Measurements from ENCODE around the gene LSM14A.
"Not testable (repeated sequence)": the region's sequence is repeated elsewhere in the genome, so short reads cannot be mapped to it uniquely, and the experiment has no call there.

The LSM14A gene

DNA sequence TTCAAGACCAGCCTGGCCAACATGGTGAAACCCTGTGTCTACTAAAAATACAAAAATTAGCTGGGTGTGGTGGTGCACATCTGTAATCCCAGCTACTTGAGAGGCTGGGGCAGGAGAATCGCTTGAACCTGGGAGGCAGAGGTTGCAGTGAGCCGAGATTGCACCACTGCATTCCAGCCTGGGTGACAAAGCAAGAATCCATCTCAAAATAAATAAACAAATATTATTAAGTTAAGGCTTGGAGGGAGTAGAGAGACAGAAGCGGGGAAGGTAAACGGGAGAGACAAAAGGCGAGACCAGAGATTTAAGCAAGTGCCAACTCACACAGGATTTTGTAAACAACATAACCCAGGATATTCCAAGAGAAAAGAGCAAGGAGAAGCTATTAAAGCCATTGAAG lies 12.8 kb upstream of the LSM14A start:
- DNase-seq = not testable (repeated sequence)

DNA sequence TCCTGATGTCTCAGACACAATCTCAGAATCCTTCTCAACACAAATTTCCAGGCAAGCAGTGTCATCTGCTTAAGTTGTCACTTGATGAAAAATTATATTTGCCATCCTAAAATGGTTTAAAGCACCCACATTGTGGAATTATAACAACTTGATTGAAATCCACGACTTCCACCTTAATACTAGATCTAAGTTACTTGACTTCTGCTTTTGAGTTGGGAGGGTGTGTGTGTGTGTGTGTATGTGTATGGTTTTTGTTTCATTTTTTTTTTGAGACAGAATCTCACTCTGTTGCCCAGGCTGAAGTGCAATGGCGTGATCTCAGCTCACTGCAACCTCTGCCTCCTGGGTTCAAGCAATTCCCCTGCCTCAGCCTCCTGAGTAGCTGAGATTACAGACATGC lies 10.4 kb upstream of the LSM14A start:
- DNase-seq = not testable (repeated sequence)

DNA sequence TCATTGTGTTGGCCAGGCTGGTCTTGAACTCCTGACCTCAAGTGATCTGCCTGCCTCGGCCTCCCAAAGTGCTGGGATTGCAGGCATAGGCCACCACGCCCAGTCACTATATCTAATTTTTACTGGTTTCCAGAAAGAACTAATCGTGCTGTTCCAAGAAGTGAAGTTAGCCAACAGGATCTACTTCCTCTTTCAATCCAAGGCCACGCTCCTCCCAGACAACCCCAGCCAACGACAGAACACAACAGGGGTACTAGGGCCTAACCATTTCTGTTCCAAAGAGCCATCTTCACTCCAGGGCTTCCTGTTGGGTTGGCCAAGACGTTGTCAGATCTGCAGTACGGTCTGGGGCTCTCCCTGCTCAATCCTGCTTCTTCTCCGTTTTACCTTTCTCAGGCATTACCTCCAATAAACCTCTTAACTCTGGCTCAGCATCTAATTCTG lies 7.0 kb upstream of the LSM14A start:
- DNase-seq = no peak

DNA sequence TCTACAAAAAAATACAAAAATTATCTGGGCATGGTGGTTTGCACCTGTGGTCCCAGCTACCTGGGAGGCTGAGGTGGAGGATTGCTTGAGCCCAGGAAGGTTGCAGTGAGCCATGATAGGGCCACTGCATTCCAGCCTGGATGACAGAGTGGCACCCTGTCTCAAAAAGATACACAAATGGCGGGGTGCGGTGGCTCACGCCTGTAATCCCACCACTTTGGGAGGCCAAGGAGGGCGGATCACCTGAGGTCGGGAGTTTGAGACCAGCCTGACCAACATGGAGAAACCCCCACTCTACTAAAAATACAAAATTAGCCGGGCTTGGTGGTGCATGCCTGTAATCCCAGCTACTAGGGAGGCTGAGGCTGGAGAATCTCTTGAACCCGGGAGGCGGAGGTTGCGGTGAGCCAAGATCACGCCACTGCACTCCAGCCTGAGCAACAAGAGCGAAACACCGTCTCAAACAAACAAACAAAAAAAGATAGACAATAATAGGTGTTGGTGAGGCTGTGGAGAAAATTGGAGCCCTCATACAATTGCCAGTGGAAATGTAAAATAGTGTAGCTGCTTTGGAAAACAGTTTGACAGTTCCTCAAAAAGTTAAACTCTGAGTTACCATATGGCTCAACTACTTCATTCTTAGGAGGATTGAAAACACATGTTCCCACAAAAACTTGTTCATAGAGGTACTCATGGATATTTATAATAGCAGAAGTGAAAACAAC lies 2.7 kb upstream of the LSM14A start:
- not testable (repeated sequence) for DNase-seq

DNA sequence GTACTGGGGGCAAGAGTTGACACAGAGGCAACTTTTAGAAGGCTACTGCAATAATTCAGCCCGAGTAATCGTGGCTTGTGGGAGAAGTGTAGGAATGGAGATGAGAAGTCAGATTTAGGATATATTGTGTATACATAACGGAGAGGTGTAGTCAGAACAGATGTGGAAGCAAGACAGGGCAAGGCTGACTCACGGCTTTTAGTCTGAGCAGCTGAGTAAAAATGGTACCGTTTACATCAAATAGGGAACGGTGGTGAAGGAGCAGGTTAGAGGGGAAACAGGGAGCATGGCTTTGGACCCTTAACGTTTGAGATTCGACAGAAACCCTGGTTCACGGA lies 796 bp upstream of the LSM14A start:
- DNase-seq = no peak

DNA sequence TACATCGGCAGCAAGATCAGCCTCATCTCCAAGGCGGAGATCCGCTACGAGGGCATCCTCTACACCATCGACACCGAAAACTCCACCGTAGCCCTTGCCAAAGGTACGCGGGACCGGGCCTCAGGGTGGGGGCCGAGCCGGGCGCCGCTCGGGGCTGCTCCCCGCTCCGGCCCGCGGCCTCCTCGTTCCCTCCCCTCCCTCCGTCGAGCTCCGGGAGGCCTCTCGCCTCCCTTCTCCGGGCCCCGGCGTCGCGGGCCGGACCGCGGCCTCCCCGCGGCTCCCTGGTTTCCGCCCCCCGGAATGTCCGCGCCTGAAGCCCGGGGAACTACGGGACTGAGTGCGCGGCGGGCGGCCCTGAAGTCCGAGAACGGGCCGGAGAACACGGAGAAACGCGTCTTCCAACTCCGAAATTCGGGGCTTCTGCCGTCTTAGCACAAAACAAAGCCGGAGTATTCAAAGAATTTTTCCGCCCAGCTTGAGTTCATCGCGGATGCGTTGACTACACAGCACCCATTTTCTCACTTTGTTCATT lies 423 bp downstream of the LSM14A start:
- DNase-seq = peak; percentile 76

DNA sequence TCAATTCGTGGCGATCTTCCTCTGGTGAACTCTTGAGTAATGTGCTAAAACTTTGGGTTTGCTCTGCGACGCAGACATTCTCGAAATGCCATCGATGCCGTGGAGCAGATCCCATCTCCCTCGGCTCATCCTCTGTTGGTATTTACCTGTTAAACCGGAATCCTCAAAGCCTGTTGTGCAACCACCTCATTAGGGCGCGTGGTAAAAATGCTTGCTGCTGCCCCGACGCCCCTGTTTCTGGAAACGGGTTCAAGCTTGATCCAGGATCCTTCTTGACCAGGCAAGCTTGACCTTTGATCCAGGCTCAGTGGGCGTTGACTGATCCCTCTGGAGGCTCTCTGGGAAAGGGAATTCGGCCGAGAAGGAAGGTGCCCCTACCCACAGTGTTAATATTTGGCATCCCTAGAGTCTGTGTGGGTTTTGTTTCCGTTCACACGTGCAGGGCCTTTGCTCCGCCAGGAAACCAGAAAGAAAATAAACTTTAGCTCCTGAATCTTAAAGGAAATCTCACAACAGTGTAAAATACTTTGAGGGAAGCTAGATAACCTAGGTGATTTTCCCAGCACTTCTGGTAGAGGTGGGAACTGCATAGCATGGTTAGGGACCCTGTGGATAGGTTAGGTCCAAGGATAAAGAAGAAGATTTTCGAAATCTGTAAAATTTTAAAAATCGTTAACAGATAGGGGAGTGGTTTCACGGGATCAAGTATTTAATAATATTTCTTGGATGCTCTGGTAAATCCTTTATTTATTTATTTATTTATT lies 1.1 kb downstream of the LSM14A start:
- DNase-seq = peak; percentile 64

DNA sequence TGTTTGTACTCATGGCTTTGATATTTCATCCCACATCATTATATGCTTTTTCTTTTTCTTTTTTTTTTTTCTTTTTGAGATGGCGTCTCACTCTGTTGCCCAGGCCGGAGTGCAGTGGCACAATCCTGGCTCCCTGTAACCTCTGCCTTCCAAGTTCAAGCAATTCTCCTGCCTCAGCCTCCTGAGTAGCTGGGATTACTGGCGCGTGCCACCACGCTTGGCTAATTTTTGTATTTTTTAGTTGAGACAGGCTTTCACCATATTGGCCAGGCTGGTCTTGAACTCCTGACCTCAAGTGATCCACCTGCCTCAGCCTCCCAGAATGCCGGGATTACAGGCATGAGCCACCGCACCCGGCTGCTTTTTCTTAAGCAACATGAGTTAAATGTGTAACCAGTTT lies 2.9 kb downstream of the LSM14A start:
- not testable (repeated sequence) for DNase-seq

DNA sequence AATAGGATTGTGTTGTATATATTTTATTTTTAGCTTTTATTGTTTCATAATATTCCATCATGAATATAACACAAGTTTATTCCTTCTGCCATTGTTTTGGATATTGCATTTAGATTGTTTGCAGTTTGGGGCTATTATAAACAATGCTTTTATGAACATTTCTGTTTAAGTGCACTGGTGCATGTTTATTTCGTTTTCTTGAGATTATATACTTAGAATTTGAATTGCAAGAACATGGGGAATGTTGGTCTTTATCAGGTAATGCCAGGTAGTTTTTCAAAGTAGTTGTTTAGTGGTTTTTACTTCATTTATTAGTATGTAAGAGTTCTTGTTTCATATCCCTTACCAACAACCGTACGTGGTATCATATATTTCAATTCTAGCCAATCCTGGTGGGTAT lies 4.3 kb downstream of the LSM14A start:
- no peak for DNase-seq

DNA sequence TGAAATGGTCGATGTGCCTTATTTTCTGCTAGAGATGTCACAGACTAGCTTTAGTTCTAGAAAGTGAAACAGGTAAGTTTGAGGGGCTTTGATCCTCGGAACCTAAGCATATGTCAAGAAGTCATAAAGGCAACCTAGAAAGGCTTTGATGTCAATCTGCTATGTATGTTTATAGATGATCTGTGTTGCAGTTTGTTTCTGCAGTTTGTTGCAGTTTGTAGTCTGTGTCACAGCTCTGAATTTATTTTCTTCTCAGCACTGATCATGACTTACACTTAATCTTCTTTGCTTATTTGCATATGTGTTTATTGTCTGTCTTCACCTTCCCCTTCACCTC lies 5.9 kb downstream of the LSM14A start:
- no peak for DNase-seq

DNA sequence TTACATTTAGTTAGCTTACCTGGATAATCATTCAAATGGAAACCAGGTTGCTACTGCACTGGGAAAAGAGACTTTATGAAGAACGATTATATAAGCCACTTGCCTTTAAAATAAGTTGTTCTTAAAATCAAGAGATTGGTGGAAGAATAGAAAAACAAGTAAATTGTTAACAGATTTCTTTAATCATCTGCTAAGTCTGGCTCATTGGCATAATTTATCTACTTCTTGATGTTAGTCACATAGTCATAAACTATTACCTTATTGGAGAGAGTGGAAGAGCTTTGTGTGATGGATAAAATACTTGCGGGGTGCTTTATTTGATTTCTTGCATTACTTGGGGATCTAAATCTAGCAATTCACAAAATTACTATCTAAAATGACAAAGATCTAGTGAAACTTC lies 6.8 kb downstream of the LSM14A start:
- DNase-seq = no peak

DNA sequence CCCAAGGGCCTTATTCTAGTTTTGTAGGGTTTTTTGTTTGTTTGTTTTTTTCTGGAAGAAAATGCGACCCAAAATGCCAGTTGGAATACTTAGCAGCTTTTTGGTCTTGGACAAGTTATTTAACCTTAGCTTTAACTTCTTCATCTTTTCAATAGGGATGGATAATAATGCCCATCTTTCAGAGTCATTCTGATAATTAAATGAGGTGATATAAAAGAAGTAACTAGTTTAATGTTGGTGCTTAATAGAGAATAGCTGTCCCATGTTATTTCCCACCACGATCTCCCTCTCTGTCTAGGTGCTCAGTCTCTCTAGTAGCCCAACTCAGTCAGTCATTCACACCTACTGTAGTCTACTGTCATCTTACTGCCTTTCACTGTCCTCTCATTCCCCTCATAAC lies 8.0 kb downstream of the LSM14A start:
- DNase-seq = no peak

DNA sequence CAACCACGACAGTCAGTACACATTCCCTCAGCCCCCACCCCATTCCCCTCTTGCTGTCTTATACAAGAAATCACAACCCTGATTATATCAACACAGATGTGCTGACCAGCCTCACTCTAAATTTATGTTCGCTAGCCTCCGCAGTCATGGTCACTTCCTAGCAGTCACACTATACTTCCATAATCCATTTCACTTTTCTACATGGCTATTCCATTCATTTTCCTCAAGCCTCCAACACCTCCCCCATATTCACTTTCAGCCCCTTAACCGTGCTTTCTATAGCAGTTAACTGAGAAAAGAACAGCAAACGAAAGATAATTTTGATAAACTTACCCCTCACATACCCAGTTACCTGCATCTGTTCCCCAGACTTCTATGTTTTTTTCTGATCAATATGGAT lies 8.4 kb downstream of the LSM14A start:
- no peak for DNase-seq

DNA sequence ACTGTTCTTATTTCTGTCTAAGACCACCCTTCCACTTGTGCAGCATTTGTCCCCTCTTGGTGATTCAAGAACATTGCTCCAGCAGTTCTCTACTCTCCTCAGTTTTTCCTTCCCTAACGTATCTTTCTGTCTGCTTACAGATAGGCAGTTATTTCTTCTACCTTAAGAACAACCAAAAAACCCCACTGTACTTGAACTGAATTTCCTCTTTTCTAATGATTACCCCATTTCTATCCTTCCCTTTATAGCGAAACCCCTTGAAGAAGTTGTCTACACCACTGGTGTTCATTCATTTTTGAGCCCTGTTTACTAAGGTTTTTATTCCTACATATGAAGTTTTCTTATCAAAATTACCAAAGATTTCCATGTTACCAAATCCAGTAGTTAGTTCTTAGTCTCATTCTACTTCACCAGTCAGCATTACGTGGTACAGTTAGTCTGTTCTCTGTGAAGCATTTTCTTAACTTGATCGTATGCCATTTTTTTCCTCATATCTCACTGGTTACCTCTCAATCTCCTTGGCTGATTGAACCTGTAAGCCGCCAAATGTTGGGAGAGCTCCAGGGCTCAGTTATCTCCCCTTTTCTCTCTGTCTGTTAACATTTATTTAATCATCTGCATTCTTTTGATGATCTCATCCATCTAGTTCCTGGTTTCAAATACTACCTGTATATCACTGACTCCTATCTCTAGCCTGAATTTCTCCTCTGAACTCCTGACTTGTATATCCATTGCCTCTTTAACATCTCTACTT lies 9.0 kb downstream of the LSM14A start:
- no peak for DNase-seq

DNA sequence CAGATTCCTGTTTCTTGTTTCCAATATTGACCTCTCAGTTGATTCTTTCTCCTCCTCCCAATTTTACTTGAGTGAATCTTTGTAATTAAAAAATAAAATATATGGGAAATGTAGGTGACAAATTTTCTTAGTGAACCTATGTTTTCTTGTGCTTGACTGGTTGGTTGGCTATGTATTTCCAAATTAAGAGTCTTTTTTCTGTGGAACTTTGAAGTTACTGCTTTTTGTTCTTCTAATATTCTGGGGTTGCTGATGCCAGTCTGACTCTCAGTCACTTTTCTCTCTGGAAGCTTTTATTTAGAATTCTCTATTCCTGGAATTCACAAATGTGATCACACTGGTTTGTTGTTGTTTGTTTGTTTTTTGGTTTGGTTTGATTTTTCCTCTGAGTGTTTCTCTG lies 9.8 kb downstream of the LSM14A start:
- no peak for DNase-seq

DNA sequence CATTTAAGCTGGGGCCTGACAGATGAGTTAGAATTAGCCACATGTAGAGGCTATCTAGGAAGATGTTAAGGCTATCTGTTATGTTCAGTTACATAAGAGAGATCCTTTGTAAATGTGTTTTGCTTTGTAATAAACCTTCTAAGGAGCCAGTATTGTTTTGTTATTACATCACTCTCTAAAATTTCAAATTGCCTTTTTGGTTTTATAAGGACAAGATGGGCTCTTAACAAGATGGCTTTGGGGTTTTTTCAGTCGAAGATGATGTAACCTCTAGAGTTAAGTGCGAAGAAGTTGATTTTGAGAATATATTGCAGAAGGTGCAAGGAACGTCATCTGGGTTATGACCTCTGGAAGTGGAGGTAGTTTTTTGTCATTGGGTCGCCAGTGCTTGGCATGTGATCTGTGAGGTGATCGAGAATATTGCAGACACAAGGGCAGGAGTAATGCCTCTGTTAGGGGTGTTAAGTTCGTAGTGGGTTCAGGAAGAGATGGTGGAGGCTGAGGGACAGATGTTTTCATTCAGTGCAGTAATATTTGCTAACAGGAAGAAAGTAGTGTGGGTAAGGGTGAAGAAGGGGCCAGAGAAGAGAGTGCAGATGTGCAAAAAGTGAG lies 12.7 kb downstream of the LSM14A start:
- no peak for DNase-seq

DNA sequence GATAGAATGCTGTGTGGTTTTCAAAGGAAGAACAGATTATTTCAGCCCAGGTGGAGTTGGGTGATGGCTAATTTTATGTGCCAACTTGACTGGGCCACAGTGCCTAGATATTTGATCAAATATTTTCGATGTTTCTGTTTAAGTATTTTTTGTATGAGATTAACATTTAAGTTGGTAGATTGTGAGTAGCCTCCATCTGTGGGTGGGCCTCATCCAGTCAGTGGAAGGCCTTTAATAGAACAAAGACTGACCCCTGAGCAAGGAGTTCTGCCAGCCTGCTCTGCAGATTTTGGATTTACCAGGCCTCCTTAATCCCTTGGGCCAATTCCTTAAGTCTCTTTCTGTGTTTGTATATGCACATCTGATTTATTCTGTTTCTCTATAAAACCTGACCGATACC lies 13.9 kb downstream of the LSM14A start:
- no peak for DNase-seq

DNA sequence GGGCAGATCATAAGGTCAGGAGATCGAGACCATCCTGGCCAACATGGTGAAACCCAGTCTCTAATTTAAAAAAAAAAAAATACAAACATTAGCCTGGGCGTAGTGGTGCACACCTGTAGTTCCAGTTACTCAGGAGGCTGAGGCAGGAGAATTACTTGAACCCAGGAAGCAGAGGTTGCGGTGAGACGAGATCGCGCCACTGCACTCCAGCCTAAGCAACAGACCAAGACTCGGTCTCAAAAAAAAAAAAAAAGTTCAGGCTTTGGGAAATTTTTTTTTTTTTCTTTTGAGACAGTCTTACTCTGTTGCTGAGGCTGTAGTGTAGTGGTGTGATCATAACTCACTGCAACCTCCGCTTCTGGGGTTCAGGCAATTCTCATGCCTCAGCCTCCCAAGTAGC lies 14.7 kb downstream of the LSM14A start:
- no peak for DNase-seq

DNA sequence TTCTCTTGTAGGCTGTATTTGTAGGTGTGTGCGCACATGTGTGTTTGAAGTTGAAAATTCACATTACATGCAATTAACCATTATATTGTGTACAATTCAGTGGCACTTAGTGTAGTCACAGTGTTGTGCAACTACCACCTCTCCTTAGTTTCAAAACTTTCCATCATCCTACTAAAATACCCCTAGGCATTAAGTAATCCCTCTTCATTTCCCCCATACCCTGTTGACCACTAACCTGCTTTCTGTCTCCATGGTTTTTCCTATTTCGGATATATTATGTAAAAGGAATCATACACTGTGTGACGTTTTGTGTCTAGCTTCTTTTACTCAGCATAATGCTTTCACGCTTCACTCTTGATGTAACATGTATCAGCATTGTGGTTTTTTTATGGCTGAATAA lies 16.1 kb downstream of the LSM14A start:
- no peak for DNase-seq

DNA sequence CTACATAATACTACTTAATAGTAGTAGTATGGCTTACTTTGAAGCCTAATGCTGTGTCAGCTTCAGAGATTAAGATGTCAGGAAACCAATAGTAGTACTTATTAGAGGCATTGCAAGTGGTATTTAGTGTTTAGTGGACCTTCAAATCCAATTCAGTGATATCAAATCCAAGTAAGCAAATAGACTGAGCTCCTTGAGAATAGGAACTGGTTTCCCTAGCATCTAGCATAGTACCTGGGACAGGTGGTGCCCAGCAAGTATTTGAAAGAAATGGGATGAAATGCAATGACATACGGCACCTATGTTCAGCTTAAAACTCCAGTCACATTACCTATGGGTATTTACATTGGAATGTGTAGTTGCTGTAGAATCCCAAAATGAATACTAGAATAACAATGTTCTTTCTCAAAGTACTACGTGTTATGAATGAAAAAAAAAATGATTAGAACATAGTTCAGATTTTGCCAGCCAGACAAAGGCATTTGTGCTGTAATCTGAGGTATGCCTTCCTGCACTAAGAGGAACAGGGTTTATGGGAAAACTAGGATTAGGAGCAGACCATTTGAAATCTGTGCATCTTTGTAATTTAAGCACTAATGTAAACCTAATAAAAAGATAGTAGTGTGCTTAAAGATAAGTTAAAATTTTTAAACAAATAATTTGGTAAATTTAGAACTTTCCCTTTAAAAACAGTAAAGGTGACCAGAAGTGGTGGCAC lies 17.1 kb downstream of the LSM14A start:
- DNase-seq = no peak

DNA sequence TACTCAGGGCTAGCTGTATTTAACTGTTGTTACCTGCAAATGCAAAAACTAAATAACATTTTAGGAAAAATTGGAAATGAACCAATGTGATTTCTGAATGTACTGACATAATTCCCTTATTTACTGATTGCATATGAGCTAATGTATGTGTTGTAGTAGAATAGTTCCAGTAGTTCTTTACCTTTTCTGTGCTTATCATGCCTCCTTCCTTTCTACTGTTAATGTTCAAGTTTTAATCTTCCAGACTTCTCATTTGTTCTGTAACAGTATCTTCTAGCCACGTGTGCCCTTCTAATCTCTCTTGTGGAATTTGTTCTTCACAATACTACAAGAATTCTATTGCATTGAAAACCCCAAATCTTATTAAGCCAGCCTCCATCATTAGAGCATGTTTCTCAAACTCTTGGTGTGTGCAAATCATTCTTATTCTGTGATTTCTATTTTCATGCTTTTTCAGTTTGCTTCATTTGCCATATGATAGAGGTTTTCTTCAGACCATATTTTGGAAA lies 17.7 kb downstream of the LSM14A start:
- no peak for DNase-seq

DNA sequence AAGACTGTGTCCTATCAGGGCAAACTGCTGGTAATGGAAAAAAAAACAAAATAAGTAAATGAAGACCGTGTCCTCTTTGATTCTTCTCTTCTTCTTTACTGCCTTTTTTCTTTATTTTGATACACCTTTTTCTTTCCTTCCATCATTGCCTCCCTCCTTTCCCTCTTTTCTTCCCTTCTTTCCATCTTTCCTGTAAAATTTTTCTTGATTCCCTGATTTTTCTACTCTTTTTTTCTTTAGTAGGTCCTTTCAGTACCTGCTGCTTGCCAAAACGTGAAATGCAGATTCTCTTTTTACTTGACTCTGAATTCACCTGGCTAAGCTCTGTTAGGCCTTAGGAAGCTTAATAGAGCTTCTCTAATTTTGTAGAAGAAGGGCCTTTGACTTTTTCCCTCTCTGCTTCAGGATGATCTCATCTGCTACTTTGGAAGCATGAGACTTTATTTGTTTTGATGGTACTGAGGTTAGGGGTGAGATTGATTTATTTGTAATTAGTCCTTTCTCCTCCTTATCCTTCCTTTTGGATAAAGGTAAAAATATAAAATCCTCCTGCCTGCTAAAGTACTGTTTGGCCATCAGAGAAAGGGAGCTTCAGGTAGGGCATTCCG lies 19.2 kb downstream of the LSM14A start:
- DNase-seq = no peak
